HG03159 (cell line): ENCODE measurements around the gene TECTA.
"Not testable (repeated sequence)": the region's sequence is repeated elsewhere in the genome, so short reads cannot be mapped to it uniquely, and the experiment has no call there.

Experiments used
- ATAC-seq: cut with Tn5 transposase; IDR thresholded peaks from one replicate; pipeline ENCODE4 v1.9.1; 2021; ENCODE audit warnings: mild to moderate bottlenecking, moderate library complexity; ENCODE audit not compliant: unreplicated experiment

The TECTA gene

DNA sequence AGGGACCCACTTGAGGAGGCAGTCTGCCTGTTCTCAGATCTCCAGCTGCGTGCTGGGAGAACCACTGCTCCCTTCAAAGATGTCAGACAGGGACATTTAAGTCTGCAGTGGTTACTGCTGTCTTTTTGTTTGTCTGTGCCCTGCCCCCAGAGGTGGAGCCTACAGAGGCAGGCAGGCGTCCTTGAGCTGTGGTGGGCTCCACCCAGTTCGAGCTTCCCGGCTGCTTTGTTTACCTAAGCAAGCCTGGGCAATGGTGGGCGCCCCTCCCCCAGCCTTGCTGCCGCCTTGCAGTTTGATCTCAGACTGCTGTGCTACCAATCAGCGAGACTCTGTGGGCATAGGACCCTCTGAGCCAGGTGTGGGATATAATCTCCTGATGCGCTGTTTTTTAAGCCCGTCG is 76.6 kb downstream of the TECTA start:
- ATAC-seq, result not testable (repeated sequence)

DNA sequence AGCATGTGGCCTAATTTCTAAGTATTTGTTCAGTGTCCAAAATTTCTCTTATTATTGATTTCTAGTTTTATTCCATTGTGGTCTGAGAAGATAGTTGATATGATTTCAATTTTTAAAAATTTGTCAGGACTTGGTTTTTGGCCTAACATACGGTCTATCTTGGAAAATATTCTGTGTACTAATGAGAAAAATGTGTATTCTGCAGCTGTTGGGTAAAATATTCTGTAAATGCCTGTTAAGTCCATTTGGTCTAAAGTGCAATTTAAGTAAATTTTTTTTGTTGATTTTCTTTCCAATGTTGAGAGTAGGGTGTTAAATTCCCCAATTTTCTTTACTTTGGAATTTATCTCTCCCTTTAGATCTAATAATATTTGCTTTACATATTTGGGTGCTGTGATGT is 78.3 kb downstream of the TECTA start:
- no peak for ATAC-seq

DNA sequence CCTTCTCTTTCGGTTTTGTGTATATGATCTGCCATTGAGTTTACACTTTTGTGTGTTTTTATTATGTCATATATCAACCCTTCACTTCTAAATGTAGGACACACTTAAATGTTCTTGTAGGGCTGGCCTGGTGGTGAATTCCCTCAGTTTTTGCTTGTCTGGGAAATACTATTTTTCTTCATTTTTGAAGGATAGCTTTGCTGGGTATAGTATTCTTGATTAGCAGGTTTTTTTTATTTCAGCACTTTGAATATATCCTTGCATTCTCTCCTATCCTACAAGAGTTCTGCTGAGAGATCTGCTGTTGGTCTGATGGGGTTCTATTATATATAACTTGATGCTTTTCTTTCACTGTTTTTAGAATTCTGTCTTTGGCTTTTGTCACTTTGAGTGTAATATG is 79.1 kb downstream of the TECTA start:
- ATAC-seq, result no peak

DNA sequence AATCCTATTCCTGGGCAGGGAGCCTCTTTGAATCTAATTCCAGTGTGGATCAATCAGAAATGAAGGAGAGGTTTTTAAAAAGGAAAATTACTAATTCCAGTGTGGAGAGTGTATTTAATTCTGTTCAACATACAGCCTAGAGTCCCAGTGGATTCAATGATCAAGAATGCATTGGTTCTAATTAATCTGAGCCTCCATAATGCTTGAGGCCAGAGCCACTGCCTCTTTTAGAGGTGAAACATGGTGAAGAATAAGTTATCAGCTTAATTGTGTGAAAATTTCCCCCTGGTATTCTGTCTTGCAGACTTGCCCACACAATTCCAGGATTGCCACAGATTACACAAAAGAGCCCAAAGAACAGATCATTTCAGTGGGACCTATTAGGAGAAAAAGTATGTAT is 87.7 kb downstream of the TECTA start:
- no peak for ATAC-seq

DNA sequence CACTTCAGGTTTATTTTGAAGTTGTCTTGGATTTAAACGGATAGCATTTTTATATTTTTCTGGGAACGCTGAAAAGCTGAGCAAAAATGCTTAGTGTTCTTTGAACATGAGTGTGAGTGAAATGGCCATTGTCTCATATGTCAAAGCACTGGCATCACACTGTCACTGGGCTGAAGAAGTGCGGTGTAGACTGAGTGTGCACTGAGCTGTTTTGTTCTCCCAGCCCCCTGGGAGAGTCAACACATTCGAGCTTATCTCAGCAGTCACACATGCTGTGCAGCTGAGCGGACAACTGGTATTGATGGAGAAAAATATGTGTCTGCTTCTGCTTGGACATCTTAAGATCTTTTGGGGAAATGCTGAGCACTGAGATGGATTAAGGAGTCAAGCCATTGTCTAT is 90.8 kb downstream of the TECTA start:
- no peak for ATAC-seq

DNA sequence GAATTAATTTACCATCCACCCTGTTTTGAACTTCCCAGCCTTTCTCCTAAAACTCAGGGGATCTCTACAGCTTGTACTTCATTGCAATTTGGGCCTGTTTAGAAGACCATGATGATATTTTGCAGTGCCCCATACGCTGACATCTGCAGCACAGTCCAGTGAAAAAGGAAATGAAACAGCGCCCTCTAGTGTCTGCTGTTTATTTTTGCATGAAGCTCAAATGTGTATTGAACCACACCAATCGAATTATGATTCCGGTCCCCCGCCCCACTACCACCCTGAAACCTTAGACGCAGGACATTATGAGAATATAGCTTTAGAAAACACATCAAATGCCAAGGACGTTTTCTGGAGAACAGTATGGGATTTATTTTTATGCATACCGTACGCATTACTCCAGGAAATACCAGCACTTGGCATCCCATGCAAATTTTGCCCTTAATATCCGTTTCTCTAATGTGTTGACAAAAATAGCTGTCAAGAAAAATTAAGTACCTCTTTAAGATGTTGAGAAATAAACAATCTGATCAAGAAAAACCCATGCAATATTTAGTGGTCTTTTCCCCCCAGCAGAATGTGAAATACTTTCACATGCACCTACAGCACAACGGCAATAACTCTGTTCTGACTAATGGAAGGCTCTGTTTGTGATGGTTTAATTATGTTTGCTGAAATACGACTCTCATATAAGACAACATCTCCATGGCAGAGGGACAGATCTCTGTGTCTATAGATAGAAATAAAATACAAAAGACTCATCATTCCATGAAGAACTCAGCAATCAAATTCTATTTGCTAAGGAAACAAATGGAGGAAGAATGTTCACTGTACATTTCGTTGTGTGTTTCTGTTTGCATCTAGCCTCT is 93.9 kb downstream of the TECTA start:
- ATAC-seq, result peak; percentile 67

DNA sequence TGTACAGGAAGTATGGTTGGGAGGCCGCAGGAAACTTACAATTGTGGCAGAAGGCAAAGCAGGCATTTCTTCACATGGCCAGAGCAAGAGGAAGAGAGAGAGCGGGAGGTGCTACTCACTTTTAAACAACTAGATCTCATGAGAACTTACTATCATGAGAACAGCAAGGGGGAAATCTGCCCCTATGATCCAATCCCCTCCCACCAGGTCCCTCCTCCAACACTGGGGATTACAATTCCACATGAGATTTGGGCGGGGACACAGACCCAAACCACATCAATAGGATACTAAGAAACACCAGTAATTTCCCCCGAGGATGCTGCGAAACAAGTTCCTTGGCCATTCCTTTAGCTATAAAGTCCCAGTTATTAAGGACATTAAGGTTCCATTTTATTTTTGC is 97.4 kb downstream of the TECTA start:
- ATAC-seq, result no peak

DNA sequence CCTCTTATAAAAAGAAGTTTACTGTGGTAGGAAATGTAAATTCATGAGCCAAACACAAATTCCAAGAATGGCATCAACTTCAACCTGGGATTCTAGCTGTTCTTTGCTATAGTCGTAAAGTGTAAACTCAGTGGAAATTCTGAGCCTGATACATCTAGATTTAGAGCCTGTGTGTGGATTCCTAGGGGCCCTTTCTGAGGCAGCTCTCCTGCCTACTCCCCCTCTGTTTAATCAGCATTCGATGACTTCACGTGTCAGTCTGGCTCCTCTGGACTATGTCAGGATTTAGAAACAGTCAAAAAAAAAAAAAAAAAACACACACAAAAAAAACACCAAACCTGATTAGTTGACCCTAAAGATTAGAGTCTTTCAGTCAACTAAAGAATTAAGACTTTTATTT is 98.5 kb downstream of the TECTA start:
- no peak for ATAC-seq

DNA sequence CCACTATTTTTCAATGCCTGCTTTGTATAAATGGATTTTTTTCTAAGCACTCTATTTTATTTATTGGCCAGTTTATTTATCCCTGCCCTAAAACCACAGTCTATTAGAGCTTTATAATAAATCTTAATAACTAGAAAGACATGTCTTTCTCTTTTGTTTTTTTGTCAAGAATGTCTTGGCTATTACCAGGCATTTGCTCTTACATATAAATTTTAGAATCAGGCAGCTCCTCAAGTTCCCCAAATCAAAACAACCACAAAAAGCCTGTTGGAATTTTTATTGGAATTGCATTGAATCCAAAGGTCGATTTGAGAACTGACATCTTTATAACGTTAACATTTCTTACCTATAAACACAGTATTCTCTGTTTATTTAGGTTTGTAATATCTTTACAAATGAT is 105.8 kb downstream of the TECTA start:
- no peak for ATAC-seq

DNA sequence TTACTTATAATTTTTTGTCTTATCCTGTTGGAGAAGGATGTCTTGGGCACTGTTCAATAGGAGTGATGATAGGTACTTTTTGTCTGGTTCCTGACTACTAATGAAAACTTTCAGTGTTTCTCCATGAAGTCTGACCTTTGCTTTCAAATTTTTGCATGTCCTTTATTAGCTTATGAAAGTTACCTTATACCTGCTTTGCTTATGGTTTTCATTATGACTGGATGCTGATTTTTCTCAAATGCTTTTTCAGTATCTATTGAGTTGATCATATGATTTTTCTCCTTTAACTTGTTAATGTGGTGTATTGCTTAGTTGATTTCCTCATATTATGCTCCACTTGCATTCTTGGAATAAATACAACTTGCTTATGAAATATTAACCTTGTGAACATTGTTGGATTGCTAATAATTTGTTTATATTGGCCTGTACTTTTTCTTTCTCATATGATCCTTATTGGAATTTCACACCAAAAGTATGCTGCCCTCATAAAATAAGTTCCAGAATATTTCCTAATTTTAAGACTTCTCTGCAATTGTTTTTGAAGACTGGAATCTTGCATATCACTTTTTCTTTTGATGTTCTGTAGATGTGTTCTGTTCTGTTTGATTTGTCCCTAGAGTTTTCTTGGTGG is 106.6 kb downstream of the TECTA start:
- peak; percentile 65 for ATAC-seq

DNA sequence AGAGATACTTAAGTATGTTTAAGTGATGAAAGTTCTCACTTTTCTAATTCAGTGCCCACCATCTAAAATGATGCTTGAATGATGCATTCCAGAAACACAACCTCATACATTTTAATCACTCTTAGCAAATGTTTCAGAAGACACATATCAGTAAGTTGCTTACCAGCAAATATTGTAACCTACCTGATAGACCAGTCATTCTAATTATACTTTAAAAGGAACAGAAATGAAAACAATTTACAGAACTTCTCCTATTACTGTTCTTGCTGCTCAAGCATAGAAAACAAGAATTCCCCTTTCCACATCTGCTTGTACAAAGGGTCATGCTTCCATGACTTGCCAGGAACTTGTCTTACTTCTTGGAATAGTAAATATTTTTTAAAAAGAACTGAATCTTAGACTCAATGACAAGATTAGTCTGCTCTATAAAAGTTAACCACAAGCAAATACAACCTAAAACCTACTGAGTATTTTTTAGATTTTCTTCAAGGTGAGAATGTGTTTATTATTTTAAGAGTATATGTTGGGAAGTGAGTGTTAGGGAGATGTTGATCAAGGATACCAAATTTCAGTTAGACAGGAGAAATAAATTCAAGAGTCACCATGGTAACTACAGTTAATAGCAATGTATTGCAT is 109.5 kb downstream of the TECTA start:
- ATAC-seq, result no peak

DNA sequence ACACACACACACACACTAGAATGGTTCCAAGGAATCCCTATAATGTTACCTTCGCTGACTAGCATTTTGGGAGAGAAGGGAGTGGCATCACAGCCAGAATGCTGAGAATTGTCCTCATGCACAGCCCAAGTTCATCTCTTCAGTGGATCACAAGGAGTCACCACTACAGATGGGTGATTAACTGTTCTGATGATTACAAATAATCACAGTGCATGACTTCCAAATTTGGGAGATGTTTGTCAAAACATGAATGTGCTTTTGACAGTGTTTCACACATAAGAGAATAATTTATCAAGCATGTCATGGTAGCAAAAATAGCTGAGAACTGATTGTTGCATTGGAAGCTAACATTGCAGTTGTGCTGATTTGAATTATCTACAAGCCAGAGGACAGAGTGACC is 110.6 kb downstream of the TECTA start:
- no peak for ATAC-seq

DNA sequence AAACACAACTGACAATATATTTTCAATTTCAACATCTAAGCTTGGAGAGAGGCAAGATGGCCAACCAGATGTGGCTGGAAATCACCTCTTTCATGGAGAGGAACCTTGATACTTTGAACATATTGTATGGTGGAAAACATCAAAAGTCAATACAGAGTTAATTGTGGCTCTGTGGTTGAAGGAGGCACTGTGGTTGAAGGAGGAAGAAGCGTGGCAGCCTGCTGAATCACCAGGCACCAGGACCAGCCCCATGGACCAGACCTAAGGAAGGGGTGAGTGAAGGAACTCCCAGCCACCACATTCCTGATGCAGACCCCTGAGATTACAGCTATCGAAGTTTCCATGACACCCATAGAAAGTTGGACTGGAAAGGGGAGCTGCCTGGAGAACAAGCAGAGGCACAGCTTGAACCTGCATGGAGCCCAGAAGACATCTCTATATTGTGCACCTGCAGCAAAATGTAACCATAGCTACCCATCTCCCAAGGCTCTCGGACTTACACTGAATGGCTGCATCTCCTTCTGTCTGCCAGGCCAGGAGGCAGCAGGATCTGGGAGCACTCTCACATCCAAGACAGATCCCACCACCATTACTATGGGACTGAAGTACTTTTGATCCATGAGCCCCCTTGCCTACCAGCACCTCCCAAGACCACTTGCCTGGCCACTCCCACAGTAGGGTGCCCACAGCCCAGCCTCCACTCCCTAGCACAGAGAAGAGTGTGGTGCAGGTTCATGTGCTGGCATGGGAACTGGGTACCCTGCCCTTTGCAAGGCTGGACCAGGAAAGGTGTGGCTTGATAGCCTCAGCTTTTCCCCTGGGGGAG is 111.7 kb downstream of the TECTA start:
- no peak for ATAC-seq

DNA sequence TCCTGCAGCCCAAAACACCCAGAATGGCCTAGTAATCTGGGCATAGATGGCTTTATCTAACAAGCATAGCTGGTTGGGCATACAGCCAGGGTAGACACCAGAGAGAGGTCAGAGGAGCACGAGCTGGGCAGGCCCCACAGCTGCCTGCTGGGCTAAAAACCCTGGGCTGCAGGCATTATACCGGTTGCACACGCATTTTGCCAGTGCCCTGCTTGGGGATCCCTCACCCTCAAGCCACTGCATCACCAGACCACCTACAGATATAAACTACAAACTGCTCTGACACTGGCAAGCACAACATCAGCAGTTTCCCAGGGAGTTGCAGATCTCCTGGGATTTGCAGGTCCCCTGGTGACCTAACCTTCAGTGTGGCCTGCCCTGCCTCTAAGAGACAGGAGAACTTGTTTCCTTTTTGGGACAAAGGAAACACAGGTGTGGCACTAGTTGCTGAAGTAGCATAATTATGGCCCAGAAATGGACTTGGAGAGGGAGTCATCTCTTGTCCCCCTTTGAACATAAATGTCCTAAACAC is 112.4 kb downstream of the TECTA start:
- ATAC-seq, result no peak

DNA sequence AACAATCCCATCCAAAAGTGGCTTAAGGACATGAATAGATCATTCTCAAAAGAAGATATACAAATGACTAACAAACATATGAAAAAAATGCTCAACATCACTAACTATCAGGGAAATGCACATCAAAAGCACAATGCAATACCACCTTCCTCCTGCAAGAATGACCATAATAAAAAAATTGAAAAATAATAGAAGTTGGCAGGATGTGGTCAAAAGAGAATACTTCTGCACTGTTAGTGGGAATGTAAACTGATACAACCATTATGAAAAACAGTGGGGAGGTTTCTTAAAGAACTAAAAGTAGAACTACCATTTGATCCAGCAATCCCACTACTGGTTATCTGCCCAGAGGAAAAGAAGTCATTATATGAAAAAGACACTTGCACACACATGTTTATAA is 113.8 kb downstream of the TECTA start:
- ATAC-seq, result no peak

DNA sequence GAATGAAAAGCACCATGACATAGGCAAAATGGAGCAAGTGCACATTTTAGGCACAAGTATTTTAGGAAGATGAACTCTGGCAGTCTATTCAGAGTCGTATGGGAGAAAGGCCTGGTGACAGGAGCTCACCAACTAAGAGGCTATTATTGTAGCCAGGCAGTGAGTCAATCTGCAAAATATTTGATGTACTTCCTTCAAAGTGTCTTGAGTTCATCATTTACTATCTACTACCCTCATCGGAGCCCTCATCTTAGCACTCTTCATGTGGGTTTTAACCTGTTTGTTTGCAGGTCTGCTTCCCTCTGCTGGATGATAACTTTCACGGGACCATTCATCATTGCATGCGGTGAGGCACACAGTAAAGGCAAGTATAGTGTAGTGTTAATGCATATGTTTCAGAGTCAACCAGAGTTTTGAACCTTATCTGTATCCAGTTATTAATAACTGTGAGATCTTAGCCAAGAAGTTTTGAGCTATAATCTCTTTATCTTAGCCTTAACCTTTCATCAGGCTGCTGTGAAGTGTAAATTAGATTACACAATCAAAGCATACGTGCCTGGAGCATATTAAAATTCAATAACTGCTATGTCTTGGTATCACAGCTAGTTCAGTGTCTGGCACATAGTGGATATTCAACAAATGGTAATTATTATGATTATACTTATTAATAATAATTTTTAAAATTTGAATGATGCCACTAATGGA is 120.6 kb downstream of the TECTA start:
- ATAC-seq, result no peak

DNA sequence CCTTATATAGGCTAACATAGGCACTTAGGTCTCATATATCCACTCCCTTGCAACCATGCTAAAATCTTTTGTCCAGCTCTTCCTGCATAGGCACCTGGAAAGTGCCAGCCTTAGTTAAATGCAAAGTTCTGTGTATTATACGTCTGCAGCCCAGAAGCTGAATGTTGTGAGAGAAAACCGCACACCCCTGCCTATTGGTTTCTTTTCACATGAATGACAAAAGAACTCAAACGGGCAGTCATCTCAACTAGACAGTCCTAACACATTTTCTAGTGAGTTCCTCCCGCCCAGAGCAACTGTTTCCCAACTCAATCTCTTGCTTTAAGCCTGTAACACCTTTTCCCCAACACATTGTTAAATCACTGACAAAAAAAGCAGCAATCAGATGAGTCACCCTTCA is 122.1 kb downstream of the TECTA start:
- no peak for ATAC-seq

DNA sequence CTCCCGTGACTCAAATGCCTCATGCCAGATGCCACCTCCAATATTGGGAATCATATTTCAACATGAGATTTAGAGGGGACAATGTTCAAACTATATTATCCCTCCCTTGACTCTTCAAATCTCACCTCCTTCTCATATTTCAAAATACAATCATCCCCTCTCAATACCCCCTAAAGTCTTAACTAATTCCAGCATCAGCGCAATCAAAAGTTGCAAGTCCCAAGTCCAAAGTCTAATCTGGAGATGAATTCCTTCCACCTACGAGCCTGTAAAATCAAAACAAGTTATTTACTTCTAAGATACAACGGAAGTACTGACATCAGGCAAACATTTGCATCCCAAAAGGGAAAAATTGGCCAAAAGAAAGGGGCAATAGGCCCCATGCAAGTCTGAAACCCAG is 124.3 kb downstream of the TECTA start:
- no peak for ATAC-seq

DNA sequence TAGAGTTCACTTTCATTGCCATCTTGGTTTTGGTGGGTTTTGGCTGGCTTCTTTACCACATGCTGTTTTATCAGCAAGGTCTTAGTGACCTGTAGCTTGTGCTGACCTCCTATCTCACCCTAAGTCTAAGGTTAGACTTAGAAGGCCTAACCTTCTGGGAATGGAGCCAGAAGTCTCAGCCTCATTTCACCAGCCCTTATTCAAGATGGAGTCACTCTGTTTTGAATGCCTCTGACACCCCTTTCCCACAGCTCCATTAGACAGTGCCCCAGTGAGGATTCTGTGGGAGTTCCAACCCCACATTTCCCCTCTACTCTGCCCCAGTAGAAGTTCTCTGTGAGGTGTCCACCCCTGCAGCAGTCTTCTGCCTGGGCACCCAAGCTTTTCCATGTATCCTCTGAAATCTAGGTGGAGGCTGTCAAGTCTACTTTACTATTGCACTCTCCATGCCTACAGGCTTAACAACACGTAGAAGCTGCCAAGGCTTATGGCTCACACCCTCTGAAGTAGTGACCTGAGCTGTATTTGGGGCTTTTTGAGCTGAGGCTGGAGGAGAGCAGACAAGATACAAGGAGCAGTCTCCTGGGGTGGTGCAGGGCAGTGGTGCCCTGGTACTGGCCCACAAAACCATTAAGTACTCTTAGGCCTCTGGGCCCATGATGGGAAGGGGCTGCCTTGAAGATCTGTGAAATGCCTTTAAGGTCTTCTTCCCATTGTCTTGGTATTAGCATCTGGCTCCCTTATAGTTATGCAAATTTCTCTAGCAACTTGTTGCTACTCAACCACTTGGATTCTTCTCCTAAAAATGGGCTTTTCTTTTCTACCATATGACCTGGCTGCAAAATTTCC is 125.6 kb downstream of the TECTA start:
- no peak for ATAC-seq
